SK-N-SH (cell line): ENCODE results near the gene ADIPOR2.

ENCODE experiments used
- CTCF ChIP-seq: fragments of 200-600 bp; sonication (generic); IDR thresholded peaks from 2 replicates; pipeline ENCODE4 v1.6.1; 2017; ENCODE audit warnings: antibody characterized with exemption, mild to moderate bottlenecking, moderate library complexity
- EP300 ChIP-seq, 2 experiments: IDR thresholded peaks; 2 replicates each; pipeline versions ENCODE4 v1.4.0 to v1.6.1; 2012; ENCODE audit warnings: borderline replicate concordance in 1 of 2, low read depth in 1 of 2, low read length in 1 of 2
- POLR2AphosphoS5 ChIP-seq: IDR thresholded peaks from 2 replicates; pipeline ENCODE4 v1.6.1; 2012; ENCODE audit warnings: low read depth, low read length
- ZBTB33 ChIP-seq: IDR thresholded peaks from 2 replicates; pipeline ENCODE4 v1.4.0; 2012; ENCODE audit warnings: low read depth, borderline replicate concordance
- TF ChIP-seq, protein P1 (sequence below): fragments of 150-350 bp; IDR thresholded peaks from 2 replicates; pipeline ENCODE4 v1.6.1; 2016; ENCODE audit warnings: mild to moderate bottlenecking, low read depth, low read length

GRCh38 chr12:1819050-1819449 lies 128.2 kb downstream of the ADIPOR2 start:
- TF ChIP-seq EP300 (IDR thresholded peaks at IDR 0.05; ENCODE audit: borderline replicate concordance in 1 of 2, low read depth in 1 of 2, low read length in 1 of 2) (no peak), CTCF (no peak), ZBTB33 (no peak), POLR2AphosphoS5 (no peak)
- TF ChIP-seq, protein P1, sequence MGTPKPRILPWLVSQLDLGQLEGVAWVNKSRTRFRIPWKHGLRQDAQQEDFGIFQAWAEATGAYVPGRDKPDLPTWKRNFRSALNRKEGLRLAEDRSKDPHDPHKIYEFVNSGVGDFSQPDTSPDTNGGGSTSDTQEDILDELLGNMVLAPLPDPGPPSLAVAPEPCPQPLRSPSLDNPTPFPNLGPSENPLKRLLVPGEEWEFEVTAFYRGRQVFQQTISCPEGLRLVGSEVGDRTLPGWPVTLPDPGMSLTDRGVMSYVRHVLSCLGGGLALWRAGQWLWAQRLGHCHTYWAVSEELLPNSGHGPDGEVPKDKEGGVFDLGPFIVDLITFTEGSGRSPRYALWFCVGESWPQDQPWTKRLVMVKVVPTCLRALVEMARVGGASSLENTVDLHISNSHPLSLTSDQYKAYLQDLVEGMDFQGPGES = no peak
